ENCODE data around the gene RETN. TPM values are rescaled to one million over a fixed set of nuclear protein-coding genes. Genes with fewer than 3 reads are reported as not detected.

RETN gene
- total RNA-seq, 1 experiment from 2014 or later, result not detected

DNA sequence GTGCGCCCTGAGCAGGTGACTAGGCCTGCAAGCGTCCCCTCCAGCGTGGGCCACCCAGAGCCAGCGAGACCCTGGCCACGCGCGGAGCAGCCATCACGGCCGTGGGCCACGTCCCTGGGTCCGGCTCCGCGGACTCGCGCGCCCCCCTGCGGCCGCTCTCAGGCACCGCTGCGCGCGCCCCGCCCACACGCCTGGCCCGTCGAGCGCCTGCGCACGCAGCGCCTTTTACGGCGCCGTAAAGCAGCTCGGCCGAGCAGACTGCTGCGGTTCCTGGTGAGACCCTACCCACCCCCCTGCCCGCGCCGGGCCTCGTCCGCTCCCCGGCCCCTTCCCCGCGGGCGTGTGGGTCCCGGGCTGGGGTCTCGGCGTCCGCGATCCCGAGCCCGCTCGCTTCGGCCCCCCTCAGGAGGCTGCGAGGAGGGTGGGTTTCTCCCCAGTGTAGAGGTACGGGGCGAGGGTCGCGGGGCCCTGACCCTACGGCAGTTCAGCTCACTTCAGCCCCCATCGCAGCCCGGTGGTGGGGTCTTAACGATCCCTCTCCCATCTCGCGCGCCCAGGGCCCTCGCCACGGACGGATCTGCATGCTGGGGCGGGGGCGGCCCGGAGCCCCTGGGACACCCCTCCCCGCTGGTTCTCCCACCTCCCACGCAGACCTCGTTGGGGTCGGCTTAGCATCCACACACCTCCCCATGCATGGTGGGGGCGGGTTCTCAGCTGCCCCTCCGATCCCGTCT is 11.9 kb downstream of the RETN start, which contains the start of gene TRAPPC5:
TRAPPC5 (plus strand) TSS at position 228 of the 734 bp plus-strand sequence. CDS start 1,421 bp downstream, outside the sequence.
- TF ChIP-seq SRF (IDR thresholded peaks at IDR 0.05; ENCODE audit: low read depth) (no peak), JUND (IDR thresholded peaks at IDR 0.05) (no peak), RAD21 (IDR thresholded peaks at IDR 0.05; ENCODE audit: low read depth) (peak; percentile 90), EGR1 (IDR thresholded peaks at IDR 0.05; ENCODE audit: low read depth) (peak; percentile 69), ZNF274 (IDR thresholded peaks at IDR 0.05; ENCODE audit: low read depth, low read length) (no peak), POLR2AphosphoS5 (IDR thresholded peaks at IDR 0.05; ENCODE audit: low read depth, low read length) (peak; percentile 85), SIN3A (IDR thresholded peaks at IDR 0.05; ENCODE audit: low read depth) (no peak), ELF1 (IDR thresholded peaks at IDR 0.05; ENCODE audit: borderline replicate concordance, low read depth) (no peak), POLR2A (IDR thresholded peaks at IDR 0.05; ENCODE audit: borderline replicate concordance, extremely low read depth, insufficient read depth, insufficient read length) (peak; percentile 52), TCF7L2 (IDR thresholded peaks at IDR 0.05; ENCODE audit: borderline replicate concordance, extremely low read depth, insufficient read depth, insufficient read length) (peak; percentile 50), SP1 (IDR thresholded peaks at IDR 0.05; ENCODE audit: low read depth) (no peak), FOSL1 (IDR thresholded peaks at IDR 0.05; ENCODE audit: low read depth) (no peak), YY1 (IDR thresholded peaks at IDR 0.05; ENCODE audit: extremely low read depth, insufficient replicate concordance, low read depth, low read length) (peak; percentile 39), ZFX (IDR thresholded peaks at IDR 0.05) (peak; percentile 55; the same call in 1 of the 2 replicates), CEBPB (IDR thresholded peaks at IDR 0.05; ENCODE audit: low read depth) (no peak)
- TF ChIP-seq, protein P1, sequence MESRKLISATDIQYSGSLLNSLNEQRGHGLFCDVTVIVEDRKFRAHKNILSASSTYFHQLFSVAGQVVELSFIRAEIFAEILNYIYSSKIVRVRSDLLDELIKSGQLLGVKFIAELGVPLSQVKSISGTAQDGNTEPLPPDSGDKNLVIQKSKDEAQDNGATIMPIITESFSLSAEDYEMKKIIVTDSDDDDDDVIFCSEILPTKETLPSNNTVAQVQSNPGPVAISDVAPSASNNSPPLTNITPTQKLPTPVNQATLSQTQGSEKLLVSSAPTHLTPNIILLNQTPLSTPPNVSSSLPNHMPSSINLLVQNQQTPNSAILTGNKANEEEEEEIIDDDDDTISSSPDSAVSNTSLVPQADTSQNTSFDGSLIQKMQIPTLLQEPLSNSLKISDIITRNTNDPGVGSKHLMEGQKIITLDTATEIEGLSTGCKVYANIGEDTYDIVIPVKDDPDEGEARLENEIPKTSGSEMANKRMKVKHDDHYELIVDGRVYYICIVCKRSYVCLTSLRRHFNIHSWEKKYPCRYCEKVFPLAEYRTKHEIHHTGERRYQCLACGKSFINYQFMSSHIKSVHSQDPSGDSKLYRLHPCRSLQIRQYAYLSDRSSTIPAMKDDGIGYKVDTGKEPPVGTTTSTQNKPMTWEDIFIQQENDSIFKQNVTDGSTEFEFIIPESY (IDR thresholded peaks at IDR 0.05; ENCODE audit: extremely low read depth, insufficient replicate concordance, low read length), result peak; percentile 48
- TF ChIP-seq, protein P2, sequence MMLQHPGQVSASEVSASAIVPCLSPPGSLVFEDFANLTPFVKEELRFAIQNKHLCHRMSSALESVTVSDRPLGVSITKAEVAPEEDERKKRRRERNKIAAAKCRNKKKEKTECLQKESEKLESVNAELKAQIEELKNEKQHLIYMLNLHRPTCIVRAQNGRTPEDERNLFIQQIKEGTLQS (IDR thresholded peaks at IDR 0.05), result no peak
- TF ChIP-seq, protein P3, sequence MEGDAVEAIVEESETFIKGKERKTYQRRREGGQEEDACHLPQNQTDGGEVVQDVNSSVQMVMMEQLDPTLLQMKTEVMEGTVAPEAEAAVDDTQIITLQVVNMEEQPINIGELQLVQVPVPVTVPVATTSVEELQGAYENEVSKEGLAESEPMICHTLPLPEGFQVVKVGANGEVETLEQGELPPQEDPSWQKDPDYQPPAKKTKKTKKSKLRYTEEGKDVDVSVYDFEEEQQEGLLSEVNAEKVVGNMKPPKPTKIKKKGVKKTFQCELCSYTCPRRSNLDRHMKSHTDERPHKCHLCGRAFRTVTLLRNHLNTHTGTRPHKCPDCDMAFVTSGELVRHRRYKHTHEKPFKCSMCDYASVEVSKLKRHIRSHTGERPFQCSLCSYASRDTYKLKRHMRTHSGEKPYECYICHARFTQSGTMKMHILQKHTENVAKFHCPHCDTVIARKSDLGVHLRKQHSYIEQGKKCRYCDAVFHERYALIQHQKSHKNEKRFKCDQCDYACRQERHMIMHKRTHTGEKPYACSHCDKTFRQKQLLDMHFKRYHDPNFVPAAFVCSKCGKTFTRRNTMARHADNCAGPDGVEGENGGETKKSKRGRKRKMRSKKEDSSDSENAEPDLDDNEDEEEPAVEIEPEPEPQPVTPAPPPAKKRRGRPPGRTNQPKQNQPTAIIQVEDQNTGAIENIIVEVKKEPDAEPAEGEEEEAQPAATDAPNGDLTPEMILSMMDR (IDR thresholded peaks at IDR 0.05 in 2 of 3, conservative IDR thresholded peaks at IDR 0.05 in 1 of 3; ENCODE audit: borderline replicate concordance in 1 of 3, insufficient read depth in 1 of 3, low read depth in 2 of 3, low read length in 2 of 3), result peak; percentile 55 to 84 (median 79)
- TF ChIP-seq, protein P4, sequence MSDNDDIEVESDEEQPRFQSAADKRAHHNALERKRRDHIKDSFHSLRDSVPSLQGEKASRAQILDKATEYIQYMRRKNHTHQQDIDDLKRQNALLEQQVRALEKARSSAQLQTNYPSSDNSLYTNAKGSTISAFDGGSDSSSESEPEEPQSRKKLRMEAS (IDR thresholded peaks at IDR 0.05), result peak; percentile 41; the same call in 1 of the 2 replicates
- ATAC-seq (peak; percentile 72), DNase-seq (ENCODE audit: low read depth, low spot score) (peak; percentile 58)
- CTCF ChIA-PET, result interaction anchor here (0.5 to 2.0 kb wide), 30 partner anchors 10 to 581 kb away, joined by 3 to 56 read pairs (median 4); partner anchors contain the start of genes CAMSAP3, PET100, RETN and XAB2
- Histone ChIP-seq H3K4me1 (ENCODE audit: control insufficient read depth in 1 of 2, insufficient read depth in 2 of 2, low read length in 2 of 2) (peaks cover 3 to 26% of the 10 kb centered on the region in 2 experiments), H3K79me2 (ENCODE audit: insufficient read depth, low read length) (peaks cover 21% of the 10 kb centered on the region; the same call in 1 of the 2 replicates), H3K27ac (ENCODE audit: low read depth, low read length) (peak within 1 kb of the TSS; percentile 96), H3K36me3 (ENCODE audit: control insufficient read depth in 1 of 2, insufficient read depth in 2 of 2, low read length in 2 of 2) (peaks cover 4 to 9% of the 10 kb centered on the region in 2 experiments; a peak in 3 of 4 replicates), H3K27me3 (ENCODE audit: insufficient read depth, low read length) (no peaks in the 10 kb centered on the region), H3K9me2 (ENCODE audit: insufficient read depth) (no peaks in the 10 kb centered on the region), H3K9me3 (ENCODE audit: control insufficient read depth in 1 of 2, insufficient read depth in 1 of 2, low read depth in 1 of 2, low read length in 2 of 2) (no peaks in the 10 kb centered on the region), H4K20me1 (ENCODE audit: insufficient read depth) (no peaks in the 10 kb centered on the region), H3K4me3 (replicated peaks in 1 of 2; ENCODE audit: low read depth in 1 of 2, low read length in 2 of 2) (peak within 1 kb of the TSS; percentile 95), H3K9ac (ENCODE audit: low read length) (peak within 1 kb of the TSS; percentile 90), H3K4me2 (ENCODE audit: low read length) (peak within 1 kb of the TSS; percentile 93), H2AFZ (ENCODE audit: low read depth, low read length, poor library complexity, severe bottlenecking) (peak within 1 kb of the TSS; percentile 42)
- POLR2A ChIA-PET, result interaction anchor here (0.9 to 1.6 kb wide), 6 partner anchors 16 to 119 kb away, joined by 3 to 10 read pairs (median 3); no protein-coding TSS in a partner anchor
- intact Hi-C loops (cut with micrococcal nuclease), result loop anchor here (1.0 to 10.0 kb wide), 3 partner anchors 112 to 326 kb away; no protein-coding TSS in a partner anchor
- RAD21 ChIA-PET (ENCODE audit: low non-redundant PET in 1 of 2, low total read pairs in 2 of 2, uncharacterized antibody in 2 of 2, unreplicated experiment in 2 of 2), result interaction anchor here (0.7 to 1.9 kb wide), 6 partner anchors 112 to 326 kb away, joined by 3 to 19 read pairs (median 6); no protein-coding TSS in a partner anchor
- BruUV-seq (replicated peaks), result no TSS peak
